Thoracic aorta (tissue), 2 donors: Measurements from ENCODE around the gene TAB2. TPM values are rescaled to one million over a fixed set of nuclear protein-coding genes. Genes with fewer than 3 reads are reported as not detected.

Source experiments
- ATAC-seq: fragments of 150-250 bp; one replicate; pipeline ENCODE4 v1.8.0; 2017; ENCODE audit warnings: low read depth; ENCODE audit not compliant: insufficient number of reproducible peaks, low FRiP score
- DNase-seq: peaks from one replicate; pipeline ENCODE4 v3.0.0-alpha.2; 2020; ENCODE audit warnings: low spot score
- H3K27ac ChIP-seq, 2 donors: fragments of 200-600 bp; sonication (generic); 1 replicate in 1 of 2; 2 replicates in 1 of 2; pipeline ENCODE4 v1.5.1; 2016; ENCODE audit warnings: mild to moderate bottlenecking in 2 of 2, moderate library complexity in 2 of 2
- H3K27me3 ChIP-seq: fragments of 200-600 bp; sonication (generic); replicated peaks from 2 replicates; pipeline ENCODE4 v1.6.0; 2016; ENCODE audit warnings: mild to moderate bottlenecking; ENCODE audit not compliant: insufficient read depth
- H3K36me3 ChIP-seq: fragments of 200-600 bp; sonication (generic); one replicate; pipeline ENCODE4 v1.5.1; 2016
- H3K4me1 ChIP-seq, 2 donors: fragments of 200-600 bp; sonication (generic); 1 replicate in 1 of 2; 2 replicates in 1 of 2; pipeline versions ENCODE4 v1.5.1 to v1.6.0; 2016; ENCODE audit warnings: low read depth in 2 of 2, mild to moderate bottlenecking in 1 of 2; ENCODE audit not compliant: control insufficient read depth in 1 of 2
- H3K4me3 ChIP-seq: fragments of 200-600 bp; sonication (generic); 2 replicates; pipeline ENCODE4 v1.5.1; 2016; ENCODE audit warnings: mild to moderate bottlenecking
- H3K9me3 ChIP-seq: fragments of 200-600 bp; sonication (generic); 2 replicates; pipeline ENCODE4 v1.5.1; 2016
- total RNA-seq, 2 donors: library from RNA; depleted of rRNA; stranded (reverse); fragments of >200 nt; gene quantifications; one replicate each; pipeline versions ENCODE4 v1.1.0 to v1.2.3, GENCODE V29; 2016
- TF ChIP-seq, protein P1 (sequence below): fragments of 200-600 bp; sonication (generic); IDR thresholded peaks from one replicate; pipeline ENCODE4 v1.5.1; 2019; ENCODE audit warnings: antibody characterized with exemption

Gene TAB2
- total RNA-seq, 2 donors from 2014 or later, result 56.0 to 61.7 TPM

DNA sequence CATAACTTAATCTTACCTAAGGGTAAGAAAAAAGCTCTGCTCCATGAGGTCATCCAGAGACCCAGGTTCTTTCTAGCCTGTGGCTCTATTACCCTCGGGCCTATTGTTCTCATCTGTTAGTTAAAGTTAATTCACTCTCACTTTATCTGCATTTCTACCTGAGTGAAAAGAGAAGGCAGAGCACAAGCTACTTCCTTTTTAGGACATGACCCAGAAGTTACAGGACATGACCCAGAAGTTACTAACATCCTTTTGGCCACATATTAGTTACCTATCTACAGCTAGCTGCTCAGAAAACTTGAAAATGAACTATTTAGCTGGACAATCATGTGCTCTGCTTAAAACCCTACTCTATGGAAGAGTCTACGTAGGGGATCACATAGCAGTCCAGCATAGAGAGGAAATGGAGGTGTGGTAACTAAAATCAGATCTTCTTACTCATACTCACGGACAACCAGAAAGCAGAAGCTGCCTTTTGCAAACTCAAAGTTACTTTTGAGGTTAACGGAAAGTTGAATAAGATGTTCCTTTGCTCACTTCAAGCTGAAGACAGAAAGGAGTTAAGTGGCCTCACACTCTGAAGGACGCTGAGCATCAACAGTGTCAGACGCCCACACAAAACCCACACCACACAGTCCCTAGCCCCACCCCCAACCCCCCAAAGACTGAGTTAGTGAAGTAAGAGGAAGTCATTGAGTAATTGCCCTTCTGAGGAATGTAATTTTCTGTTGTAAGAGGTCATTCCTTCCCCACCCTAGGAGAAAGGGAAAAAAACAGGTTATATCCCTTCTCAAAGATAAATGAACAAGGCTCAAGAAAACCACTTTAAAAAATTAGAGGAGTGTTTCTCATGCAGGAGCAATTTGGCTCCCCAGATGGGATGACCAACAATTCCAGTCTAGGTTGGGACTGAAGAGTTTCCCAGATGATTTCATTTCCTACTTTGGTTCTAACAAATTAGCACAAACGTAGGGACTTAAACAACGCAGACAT lies 45.9 kb upstream of the TAB2 start:
- Histone ChIP-seq H3K27me3 (no peaks in the 10 kb centered on the region), H3K27ac (no peak overlapping the region), H3K4me3 (no peak overlapping the region), H3K9me3 (no peaks in the 10 kb centered on the region), H3K36me3 (no peaks in the 10 kb centered on the region), H3K4me1 (no peaks in the 10 kb centered on the region)
- TF ChIP-seq, protein P1, sequence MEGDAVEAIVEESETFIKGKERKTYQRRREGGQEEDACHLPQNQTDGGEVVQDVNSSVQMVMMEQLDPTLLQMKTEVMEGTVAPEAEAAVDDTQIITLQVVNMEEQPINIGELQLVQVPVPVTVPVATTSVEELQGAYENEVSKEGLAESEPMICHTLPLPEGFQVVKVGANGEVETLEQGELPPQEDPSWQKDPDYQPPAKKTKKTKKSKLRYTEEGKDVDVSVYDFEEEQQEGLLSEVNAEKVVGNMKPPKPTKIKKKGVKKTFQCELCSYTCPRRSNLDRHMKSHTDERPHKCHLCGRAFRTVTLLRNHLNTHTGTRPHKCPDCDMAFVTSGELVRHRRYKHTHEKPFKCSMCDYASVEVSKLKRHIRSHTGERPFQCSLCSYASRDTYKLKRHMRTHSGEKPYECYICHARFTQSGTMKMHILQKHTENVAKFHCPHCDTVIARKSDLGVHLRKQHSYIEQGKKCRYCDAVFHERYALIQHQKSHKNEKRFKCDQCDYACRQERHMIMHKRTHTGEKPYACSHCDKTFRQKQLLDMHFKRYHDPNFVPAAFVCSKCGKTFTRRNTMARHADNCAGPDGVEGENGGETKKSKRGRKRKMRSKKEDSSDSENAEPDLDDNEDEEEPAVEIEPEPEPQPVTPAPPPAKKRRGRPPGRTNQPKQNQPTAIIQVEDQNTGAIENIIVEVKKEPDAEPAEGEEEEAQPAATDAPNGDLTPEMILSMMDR, result no peak
- no peak for DNase-seq
- no peak for ATAC-seq

DNA sequence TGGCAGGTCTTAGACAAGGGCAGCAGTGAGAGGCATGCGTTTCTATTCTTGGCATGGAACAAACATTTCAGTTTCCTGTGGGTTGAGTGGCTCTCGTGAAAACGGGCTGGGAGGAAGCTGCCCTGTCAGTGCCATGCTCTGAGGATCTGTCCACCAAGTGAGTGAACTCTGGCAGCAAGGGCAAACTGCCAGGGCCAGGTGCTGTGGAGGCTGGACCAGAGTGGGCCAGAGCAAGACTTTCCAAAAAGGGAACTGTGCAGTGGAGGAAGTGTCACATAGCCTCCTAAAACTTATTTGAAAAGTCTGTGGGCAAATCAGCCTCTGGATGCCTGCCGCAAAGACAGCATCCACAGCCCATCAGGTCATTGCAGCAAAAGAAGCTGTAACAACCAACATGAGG lies 44.2 kb upstream of the TAB2 start:
- H3K27me3 ChIP-seq, result no peaks in the 10 kb centered on the region
- H3K27ac ChIP-seq, result no peak overlapping the region
- ATAC-seq (no peak), DNase-seq (no peak)
- H3K9me3 ChIP-seq, result no peaks in the 10 kb centered on the region
- no peak overlapping the region for H3K4me3 ChIP-seq
- no peaks in the 10 kb centered on the region for H3K36me3 ChIP-seq
- H3K4me1 ChIP-seq, result no peaks in the 10 kb centered on the region
- TF ChIP-seq, protein P1, result no peak

DNA sequence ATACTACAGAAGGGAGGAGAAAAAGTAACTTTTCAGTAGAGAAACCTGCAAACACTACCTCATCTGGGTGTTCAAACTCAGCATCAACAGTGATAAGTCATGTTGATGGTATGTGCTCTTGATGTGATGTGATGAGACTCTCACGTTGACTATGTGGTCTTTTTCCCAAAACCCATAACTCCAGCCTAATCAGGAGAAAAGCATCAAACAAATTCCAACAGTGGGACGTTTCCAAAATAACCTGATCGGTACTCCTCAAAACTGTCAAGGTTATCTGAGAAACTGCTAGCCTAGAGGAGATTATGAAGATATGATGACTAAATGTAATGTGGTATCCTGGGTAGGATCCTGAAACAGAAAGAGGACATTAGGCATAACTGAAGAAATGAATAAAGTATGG lies 41.9 kb upstream of the TAB2 start:
- no peak for ATAC-seq
- H3K36me3 ChIP-seq, result no peaks in the 10 kb centered on the region
- no peaks in the 10 kb centered on the region for H3K9me3 ChIP-seq
- H3K27me3 ChIP-seq, result no peaks in the 10 kb centered on the region
- no peaks in the 10 kb centered on the region for H3K4me1 ChIP-seq
- no peak overlapping the region for H3K27ac ChIP-seq
- DNase-seq, result no peak
- TF ChIP-seq, protein P1, result no peak
- H3K4me3 ChIP-seq, result no peak overlapping the region

DNA sequence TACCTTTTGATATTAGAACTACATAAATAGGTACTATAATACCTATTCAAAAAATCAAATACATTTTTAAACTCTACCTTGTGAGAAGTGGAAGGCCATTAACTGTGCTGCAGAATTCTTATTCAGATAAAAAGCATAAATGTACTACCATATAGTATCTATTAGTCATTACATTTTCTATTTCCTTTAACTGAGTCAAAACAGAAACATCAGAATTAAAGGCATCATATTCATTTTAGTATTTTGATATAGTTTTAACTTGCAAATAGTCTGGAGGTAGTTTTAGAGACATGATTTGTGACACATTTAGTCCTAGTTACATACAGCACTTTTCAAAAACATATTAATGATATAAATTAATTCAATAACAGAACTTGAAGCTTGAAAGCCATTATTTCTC lies 39.9 kb upstream of the TAB2 start:
- Histone ChIP-seq H3K4me1 (no peaks in the 10 kb centered on the region), H3K27me3 (no peaks in the 10 kb centered on the region), H3K9me3 (no peaks in the 10 kb centered on the region), H3K36me3 (no peaks in the 10 kb centered on the region), H3K27ac (no peak overlapping the region), H3K4me3 (no peak overlapping the region)
- TF ChIP-seq, protein P1, result no peak
- DNase-seq (no peak), ATAC-seq (no peak)

DNA sequence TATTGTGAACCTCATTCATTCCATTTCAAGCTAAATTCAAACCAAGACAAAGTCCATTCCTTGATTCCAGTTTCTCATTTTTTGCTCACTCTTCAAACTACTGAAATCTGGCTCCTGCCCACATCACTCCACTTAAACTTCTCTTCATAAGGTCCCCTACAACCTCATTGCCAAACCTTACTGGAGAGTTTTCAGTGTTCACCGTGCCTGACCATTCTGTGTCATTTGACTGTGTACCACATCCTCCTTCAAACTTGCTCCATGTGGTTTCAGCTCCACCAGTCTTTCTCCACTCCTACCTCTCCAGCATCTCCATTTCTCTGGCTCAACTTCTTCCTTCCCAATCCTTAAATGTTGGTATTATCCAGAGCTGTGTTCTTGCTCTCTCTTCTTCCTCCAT lies 38.5 kb upstream of the TAB2 start:
- ATAC-seq (no peak), DNase-seq (no peak)
- no peaks in the 10 kb centered on the region for H3K4me1 ChIP-seq
- H3K4me3 ChIP-seq, result no peak overlapping the region
- H3K27ac ChIP-seq, result no peak overlapping the region
- no peaks in the 10 kb centered on the region for H3K9me3 ChIP-seq
- TF ChIP-seq, protein P1, result no peak
- H3K36me3 ChIP-seq, result no peaks in the 10 kb centered on the region
- no peaks in the 10 kb centered on the region for H3K27me3 ChIP-seq
